HS-5 (cell line): ENCODE results near the gene OTUD5.
"Not testable (repeated sequence)": the region's sequence is repeated elsewhere in the genome, so short reads cannot be mapped to it uniquely, and the experiment has no call there.

Experiments used
- DNase-seq: peaks from one replicate; pipeline ENCODE4 v3.0.0-alpha.2; 2012; ENCODE audit warnings: low read depth

The OTUD5 gene, protein sequence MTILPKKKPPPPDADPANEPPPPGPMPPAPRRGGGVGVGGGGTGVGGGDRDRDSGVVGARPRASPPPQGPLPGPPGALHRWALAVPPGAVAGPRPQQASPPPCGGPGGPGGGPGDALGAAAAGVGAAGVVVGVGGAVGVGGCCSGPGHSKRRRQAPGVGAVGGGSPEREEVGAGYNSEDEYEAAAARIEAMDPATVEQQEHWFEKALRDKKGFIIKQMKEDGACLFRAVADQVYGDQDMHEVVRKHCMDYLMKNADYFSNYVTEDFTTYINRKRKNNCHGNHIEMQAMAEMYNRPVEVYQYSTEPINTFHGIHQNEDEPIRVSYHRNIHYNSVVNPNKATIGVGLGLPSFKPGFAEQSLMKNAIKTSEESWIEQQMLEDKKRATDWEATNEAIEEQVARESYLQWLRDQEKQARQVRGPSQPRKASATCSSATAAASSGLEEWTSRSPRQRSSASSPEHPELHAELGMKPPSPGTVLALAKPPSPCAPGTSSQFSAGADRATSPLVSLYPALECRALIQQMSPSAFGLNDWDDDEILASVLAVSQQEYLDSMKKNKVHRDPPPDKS

DNA sequence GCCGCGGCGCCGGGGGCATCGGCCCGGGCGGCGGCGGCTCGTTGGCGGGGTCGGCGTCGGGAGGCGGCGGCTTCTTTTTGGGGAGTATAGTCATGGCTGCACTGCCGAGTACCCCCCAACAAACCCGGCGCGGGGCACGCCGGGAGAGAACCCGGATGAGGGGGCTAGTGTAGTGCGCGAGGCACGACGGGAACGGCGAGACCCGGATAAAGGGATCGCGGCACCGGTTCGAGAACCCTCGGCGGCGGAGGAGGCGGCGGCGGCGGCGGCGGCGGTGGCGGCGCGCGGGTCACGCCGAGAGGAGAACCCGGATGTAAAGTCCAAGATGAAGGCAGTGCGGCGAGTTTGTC is at the start of gene OTUD5:
TSS of gene OTUD5 (minus strand) at position 131 of the 350 bp plus-strand sequence. CDS start at position 94, 37 bp downstream.
- no peak for DNase-seq

DNA sequence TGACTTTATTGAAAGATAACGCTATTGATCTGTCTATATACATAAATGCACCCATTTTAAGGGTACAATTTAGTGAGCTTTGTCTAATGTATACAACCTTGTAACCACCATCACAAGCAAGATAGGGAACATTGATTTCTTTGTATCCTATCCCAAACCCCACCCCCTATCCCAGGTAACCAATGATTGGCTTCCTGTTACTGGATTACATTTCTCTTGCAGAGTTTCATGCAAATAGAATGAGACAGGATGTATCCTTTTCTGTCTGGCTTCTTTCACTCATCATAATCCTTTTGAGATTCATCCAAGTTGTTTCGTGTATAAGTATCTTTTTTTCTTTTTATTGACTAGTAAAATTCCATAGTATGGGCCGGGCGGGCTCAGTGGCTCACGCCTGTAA is 46.3 kb upstream of the OTUD5 start:
- DNase-seq = peak; percentile 0

DNA sequence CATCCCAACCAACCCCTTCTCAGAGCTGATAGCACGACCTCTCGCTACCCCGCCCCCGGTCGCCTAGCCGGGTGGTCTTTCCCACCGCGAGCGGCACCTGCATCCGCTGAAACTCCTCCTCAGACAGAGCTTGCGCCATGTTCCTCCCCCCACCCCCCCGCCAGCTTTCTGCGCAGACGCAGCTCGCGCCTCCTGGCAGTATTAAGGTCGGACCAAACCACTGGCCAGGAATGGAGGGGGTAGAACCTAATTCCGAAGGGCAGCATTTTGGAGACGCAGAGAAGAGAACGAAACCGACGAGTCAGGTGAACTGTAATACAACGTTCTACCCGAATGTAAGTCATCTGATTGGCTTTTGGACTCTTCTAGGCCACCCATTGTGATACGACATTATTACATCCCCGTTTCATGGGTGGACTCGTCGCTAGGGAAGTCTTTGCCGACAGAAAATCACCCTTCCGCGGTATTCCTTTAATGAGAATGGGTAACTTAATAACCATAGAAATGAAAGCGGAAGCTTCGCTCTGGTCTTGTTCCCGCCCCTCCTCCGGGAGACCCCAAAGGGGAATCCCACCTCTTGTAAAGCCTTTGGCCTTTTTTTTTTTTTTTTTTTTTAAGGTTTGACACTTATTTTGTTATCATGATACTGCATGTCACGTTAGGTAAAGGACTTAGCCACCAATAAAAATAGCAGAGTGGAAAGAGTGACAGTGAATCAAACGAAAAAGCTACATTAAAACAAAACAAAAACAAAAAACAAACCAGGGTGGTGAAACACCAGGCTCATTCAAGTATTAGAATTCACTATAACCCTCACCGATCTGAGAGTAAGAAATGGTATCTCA is 44.9 kb upstream of the OTUD5 start, which contains the start of gene GRIPAP1:
TSS of gene GRIPAP1 (minus strand) at position 174 of the 845 bp plus-strand sequence. CDS start at position 139, 35 bp downstream.
- peak; percentile 78 for DNase-seq

DNA sequence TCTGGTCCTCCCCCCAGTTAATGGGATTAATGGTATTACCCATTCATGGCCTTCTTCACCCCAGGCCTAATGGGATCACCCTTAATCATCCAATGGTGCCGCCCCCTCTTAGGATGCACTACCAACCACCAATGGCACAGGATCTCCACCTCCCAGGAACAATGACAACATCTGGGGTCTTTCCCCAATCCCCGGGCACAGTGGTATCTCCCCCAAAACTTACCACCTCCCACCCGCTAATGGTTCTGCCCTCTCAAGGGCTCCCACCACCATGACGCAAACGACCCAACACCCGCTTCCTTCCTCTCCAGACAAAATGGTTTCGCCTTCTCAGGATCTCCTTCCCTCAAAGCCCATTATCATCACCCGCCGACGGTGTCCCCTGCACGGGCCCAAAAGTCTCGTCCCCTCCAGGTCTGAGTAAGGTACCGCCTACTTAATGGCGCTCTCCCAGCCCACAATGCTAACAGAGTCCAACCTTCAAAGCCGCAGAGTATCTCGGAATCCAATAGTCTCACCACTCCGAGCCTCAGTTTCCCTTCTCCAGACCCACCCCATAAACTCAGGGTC is 44.2 kb upstream of the OTUD5 start:
- peak; percentile 5 for DNase-seq

DNA sequence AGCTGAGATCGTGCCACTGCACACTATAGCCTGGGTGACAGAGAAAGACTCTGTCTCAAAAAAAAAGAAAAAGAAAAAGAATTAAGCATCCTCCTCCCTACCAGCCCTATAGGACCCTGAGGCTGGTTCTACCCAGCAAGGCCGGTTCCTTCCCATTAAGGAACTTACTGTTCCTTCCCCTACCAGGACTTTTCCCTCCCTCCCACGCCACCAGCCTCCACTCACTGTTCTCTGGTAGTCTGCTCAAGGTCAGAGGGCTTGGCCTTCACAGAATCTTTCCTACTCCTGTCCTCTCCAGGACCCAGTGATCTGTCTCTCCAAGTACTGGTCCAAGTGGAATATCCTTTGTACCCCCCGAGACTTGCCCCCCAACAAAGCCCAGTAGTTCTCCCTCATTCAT is 43.2 kb upstream of the OTUD5 start:
- DNase-seq = no peak

DNA sequence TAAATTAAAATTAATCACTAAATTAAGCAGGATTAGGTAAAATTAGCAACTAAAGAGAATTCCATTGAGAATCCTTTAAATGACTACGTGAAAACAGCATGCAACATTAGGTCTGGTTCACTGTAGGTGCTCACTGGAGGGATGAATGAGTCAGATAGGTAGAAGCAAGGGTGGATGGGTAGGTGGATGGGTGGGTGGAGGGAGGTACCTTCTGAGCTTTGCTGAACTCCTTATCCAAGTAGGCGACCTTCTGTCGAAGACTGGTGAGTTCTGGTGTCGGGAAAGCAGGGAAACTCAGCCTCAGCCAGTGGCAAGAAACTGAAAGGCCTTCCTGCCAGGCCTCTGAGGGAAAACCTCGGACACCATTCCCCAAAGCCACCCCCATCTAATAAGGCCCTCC is 41.6 kb upstream of the OTUD5 start:
- no peak for DNase-seq

DNA sequence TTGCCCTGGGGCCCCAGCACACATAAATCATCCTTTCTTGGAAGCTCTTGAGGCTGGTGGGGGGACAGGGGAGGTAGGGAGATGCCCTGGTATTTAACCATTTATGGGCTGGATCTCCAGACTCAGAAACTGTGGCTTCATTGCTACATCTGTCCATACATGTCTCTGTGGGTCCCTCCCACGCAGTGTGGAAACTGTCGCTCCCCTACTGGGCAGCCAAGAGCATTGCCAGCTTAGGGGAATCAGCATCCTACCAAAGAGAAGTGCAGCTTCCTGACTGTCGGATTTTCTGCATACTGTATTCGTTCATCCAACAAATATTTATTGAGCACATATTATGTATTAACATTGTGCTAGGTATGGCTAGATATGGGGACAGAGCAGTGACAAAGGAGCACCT is 41.0 kb upstream of the OTUD5 start:
- DNase-seq = no peak

DNA sequence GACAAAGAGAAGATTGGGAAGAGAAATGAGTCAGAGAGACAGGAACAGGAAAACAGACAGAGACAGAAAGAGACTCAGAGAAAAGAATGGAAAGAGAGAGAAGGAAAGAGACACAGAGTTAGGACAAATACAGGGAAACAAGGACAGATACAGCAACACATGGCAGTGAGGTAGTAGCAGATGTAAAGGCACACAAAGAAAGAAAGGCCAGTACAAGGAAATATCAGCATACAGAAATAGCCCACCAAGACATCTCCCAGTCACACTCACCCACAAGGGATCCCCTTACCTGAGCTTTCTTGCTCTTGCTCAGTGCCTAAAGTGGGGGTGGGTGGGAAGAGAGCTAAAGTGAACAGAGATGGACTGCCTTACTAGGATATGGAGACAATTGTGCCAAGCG is 40.5 kb upstream of the OTUD5 start:
- DNase-seq = no peak

DNA sequence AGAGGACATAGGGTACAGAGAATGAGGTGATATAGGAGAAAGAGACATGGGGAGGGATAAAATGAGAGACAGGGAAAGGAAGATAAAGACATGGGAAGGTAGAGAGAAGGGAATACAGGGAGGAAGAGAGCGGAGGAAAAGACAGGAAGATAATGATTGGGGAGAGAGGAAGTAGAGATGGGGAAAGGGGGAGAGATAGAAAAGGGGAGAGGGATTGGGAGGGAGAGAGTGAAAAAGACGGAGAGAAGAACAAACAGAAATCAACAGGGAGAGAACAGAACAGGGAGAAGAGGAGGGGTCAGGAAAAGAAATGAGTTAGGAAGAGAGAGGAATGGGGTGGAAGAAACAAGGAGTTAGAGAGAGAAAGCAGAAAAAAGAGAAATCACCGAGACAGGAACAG is 40.0 kb upstream of the OTUD5 start:
- no peak for DNase-seq

DNA sequence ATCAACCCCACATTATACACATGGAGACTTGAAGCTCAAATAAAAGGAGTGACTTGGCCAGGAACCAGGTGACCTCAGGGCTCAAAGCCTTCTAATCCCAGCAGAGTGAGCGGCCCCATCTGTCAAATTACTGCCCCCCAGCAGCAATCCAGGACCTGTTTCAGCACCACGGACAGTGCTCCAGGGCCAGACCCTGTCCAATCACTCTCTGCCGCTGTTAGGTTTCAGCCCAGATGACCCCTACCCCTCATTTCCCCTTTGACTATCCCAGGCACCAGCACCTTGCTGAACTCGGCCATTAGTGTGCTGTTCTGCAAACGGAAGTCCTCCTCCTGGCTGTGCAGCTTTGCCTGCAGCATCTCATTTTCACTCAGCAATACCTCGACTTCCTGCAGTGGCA is 39.6 kb upstream of the OTUD5 start:
- no peak for DNase-seq

DNA sequence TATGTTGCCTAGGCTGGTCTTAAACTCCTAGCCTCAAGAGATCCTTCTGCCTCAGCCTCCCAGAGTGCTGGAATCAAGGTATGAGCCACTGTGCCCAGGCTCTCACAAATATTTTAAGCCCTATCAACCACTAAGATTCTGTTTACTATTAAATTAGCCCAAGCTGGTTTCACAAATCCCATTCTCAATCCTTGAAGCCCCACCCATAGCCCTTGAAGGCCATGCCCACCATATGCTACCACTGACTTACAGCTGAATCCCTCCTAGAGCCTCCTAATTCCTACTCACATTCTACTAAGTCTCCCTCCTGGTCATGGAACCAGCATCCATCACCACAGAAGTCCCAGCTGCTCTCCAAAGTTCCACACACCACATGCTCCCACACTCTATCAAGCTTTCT is 34.9 kb upstream of the OTUD5 start:
- DNase-seq = no peak

DNA sequence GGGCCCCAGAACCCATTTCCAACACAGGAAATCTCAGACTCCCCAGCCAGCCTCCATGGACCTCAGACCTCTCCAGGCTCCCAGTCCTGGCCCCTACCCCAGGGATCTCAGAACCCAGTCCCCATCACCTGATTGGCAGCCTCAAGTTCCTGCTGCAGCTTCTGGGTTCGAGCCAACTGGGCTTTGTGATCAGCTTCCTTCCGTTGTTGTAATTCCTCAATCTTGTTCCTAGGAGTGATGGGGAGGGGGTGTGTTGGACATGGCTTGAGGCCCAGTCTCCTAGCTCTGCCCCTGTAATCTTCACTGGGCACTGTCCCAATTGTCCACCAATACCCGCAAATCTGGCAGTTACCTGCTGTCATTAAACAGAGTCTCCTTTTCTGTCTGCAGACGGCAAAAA is 32.1 kb upstream of the OTUD5 start:
- DNase-seq = no peak

DNA sequence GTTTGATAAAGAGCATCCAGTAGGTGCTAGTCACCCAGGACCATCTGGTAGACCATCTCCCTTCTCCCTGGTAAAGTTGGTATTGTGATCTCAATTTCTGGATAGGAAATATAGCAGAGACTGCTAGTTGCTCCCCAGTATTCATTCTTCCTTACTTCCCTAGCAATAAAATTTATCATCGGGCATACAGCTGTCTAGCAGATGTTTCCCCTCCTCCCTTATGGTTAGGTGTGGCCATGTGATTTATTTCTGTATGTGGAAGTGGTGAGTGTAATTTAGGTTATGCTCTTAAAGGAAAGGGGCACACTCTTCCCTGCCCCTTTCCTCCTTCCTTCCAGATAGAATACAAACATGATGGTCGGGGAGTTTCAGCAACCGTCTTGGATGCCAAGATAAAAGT is 26.5 kb upstream of the OTUD5 start:
- DNase-seq = no peak

DNA sequence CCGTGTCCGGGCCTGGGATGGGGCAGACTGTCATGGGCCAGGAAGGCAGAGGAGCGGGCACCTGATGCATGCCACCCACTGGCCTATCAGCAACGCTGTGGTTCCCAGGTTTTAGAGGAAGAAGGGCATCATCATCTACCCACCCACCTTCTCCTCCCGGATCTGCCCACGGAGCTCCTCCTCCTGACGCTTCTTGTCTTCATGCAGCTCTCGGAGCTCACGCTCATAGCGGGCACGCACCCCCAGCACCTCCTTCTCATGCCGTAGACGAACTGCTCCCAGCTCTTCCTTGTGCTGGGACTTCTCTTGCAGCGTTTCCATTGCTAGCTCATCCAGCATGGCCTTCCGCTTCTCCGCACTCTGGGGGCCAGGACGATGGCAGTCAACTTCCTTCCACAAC is 25.7 kb upstream of the OTUD5 start:
- no peak for DNase-seq

DNA sequence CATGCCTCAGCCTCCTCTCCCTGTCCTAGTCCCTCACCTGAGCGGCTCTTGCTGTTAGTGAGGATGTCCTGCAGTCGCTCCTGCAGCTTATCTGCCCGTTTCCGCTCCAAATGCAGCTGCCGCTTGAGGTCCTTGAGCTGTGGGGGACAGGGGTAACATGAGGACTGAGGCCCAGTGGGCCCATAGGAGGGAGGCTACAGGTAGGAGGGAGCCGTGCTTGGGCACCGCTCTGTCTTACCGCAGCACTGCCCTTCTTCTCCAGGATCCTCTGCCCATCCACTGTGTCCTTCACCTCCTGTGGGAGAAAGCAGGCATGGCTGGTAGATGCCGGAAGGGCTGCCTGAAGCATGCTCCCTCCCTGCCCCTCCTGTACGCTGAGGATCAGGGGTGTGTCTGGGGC is 23.8 kb upstream of the OTUD5 start:
- DNase-seq = no peak

DNA sequence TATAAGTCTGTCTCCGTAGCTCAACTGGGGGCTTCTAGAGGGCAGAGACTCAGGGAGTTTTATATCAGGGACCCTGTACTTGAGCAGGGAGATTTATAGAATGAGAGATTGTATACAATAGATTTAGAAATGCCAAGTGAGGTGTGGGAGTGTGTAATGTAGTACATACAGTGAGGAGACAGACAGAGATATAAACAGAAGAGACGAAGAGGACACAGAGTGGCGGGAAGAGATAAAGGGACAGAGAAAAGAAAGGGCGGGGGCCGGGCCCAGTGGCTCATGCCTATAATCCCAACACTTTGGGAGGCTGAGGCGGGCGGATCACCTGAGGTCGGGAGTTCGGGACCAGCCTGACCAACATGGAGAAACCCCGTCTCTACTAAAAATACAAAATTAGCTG is 22.9 kb upstream of the OTUD5 start:
- not testable (repeated sequence) for DNase-seq

DNA sequence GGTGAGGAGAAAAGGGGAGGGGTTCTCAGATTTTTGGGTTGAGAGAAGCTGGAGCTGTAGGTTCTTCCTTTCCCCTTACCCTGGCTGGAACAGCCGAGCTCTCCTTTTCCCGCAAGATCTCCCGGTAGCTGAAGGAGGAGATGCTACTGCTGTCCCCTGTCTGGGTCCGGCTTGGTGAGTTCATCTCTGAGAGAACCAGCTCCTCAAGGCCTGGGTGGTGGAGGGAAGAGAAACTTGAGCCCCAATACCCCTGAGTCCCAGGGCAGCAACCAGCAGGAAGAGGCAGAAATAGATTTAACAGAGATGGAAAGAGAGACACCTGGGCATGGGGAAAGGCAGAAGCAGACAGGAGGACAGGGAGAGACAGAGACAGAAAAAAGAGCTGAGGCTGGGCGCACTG is 20.8 kb upstream of the OTUD5 start:
- DNase-seq = no peak

DNA sequence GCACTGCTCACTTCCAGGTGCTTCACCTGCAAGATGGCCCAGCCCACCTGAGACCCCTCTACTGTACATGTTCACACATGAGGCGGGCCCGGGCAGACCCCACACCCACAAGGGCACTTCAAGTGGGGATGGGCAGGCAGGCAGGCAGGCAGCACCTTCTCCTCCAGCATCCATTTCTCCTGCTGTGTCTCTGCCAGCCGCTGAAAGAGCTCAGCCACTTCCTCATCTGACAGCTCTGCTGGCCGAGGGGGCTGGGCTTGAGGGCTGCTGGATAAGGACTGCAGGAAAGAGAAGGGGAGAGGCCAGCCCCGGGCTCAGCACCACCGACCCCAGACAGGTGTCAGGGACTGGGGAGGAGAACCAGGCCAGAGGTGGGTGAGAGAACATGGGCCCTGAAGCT is 18.7 kb upstream of the OTUD5 start:
- DNase-seq = no peak

DNA sequence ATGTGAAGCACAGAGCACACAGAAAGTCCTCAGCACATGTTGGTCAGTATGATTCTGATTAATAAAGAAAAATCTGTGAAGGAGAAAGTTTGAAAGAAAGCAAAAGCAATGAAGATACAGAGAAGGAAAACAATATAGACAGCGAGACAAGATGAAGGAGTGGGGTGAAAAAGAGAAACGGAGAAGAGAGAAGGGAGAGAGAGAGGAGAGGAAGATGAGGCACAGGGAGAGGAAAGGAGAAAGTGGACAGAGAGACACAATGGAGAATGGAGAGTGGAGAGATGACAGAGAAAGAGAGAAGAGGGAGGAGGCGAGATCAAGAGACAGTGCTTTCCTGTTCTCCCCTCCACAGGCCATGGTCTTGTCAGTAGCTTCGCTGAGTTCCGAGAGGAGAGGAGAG is 18.1 kb upstream of the OTUD5 start:
- DNase-seq = no peak

DNA sequence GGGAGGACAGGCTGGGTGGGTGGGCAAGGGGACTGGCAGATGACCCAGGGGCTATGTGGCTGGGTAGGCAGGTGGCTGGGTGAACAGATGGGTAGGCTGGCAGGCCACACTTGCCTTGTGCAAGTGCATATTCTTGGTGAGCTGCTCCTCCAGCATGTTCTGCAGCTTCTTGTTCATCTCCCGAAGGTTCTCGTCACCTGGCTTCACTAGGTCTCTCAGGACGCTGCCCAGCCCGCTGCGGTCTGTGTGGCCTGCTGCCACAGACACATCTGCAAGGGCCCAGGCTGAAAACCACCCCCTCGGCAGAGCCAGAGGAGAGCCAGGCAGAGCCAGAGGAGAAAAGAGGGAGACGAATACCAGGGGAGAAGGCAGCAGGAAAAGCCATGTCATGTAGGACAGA is 17.6 kb upstream of the OTUD5 start:
- no peak for DNase-seq

DNA sequence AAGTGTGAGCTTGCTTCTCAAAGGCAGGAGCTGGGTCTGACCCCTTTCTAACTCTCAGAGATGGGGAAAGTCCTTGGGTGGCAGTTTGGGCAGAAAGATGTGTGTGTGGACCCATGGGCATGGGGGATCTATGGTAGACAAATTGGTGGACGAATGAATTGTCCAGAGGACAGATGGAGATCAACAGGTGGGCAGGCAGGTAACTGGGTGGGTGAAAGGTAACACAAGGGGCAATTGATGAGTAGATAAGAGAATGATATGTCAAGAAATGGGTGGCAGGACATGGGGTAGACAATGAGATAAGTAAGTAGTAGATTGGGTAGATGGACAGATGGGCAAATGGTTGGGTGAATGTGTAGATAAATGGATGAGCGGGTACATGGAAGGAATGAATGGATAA is 17.2 kb upstream of the OTUD5 start:
- DNase-seq = no peak

DNA sequence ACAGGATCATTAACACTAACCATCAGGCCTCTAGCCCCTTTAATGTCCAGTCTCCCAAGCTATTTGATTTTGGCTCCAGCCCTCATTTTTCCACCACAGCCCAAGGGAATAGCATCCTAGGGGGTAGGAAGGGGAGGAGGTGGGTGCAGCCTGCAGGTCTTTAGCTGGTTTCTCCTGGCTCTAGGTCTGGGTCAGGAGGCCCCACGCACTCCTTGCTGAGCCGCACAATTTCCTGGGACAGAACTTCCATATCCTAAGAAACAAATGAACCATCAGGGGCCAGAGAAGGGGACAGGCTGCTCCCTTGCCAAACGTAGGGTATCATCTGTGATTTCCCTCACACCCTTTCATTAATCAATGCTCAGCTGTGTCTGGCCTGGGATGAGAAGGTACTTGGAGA is 16.6 kb upstream of the OTUD5 start:
- DNase-seq = no peak
